Jurkat, Clone E6-1 (cell line): ENCODE data around the gene EME1.
"Not testable (repeated sequence)": the region's sequence is repeated elsewhere in the genome, so short reads cannot be mapped to it uniquely, and the experiment has no call there.

Source experiments
- DNase-seq: peaks from one replicate; pipeline ENCODE4 v3.0.0-alpha.2; 2011; ENCODE audit warnings: low read depth, low spot score
- H3K4me3 ChIP-seq: 2 replicates; pipeline ENCODE4 v1.5.1; 2011; ENCODE audit warnings: mild to moderate bottlenecking, low read length, control low read depth, moderate library complexity

EME1 gene

DNA sequence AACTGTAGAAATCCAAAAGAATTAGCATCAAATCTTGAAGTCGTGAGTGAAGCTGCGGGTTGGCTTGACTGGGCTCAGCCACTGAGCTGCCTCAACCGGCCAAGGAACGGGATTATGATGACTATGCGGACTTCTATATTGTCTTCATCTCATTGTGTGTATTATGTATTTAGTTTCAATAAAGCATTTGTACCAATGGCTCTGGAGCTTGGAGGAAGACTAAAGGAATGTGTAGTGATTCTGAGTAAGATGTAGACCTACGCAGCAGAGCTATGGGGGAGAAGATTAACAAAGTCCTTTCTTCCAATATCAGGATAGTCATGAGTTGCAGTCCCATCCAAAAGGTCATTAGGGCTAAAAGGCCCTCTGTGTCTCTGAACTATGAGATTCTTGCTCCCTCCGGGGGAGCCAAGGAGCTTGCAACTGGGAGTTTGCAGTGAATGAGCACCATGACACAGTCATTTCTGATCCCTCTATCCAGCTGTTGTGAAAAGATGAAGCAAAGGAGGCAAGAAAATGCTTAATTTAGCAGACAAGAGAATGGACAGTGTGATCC lies 8.3 kb downstream of the EME1 start:
- DNase-seq: no peak

DNA sequence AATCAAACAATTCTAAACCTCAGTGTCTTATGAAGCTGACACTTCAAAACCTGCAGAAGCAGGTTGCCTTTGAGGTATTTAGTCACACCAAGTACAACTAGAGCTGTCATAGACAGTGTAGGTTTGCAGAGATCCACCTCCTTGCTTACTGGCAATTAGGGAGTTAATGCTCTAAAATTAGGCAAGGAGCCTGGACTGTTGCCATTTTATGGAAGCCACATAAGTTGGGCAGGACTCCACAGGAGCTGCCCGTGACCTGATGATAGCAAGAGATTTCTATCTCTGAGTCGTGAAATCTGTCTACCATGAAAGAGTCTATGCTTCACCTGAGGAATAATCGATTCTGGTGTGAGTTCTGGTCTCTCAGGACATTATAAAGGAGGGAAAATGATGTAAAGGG lies 8.9 kb downstream of the EME1 start:
- H3K4me3 ChIP-seq: no peak overlapping the region
- DNase-seq: no peak

More for the DNA sequence above, 8.3 kb downstream of the EME1 start:
- H3K4me3 ChIP-seq: no peak overlapping the region

- no peak for DNase-seq
- no peak overlapping the region for H3K4me3 ChIP-seq
These were observed 9.9 kb downstream of the EME1 start for GRCh38 chr17:50382931-50383330.

- no peak for DNase-seq
- no peak overlapping the region for H3K4me3 ChIP-seq
These were observed 13.5 kb downstream of the EME1 start for GRCh38 chr17:50386510-50386909.

GRCh38 chr17:50388728-50389127 lies 15.7 kb downstream of the EME1 start:
- DNase-seq: no peak
- no peak overlapping the region for H3K4me3 ChIP-seq

- no peak for DNase-seq
- H3K4me3 ChIP-seq: no peak overlapping the region
These were observed 16.5 kb downstream of the EME1 start for GRCh38 chr17:50389534-50389933.

DNA sequence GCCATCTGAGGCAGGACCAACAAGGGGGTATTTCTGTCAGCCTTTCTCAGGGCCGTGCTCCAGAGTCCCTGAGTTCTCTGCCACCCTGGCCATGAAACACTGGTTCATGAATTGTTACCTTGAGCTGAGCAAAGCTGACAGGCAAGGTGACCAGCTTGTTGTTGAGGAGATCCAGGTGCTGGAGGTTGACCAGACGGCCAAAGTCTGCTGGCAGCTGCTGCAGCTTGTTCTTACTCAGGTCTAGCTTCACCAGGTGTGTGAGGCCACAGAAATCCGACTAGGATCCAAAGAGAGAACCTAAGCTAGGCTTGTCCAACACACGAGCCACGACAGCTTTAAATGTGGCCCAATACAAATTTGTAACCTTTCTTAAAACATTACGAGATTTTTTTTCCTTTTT lies 19.6 kb downstream of the EME1 start:
- DNase-seq: no peak
- H3K4me3 ChIP-seq: no peak overlapping the region

DNA sequence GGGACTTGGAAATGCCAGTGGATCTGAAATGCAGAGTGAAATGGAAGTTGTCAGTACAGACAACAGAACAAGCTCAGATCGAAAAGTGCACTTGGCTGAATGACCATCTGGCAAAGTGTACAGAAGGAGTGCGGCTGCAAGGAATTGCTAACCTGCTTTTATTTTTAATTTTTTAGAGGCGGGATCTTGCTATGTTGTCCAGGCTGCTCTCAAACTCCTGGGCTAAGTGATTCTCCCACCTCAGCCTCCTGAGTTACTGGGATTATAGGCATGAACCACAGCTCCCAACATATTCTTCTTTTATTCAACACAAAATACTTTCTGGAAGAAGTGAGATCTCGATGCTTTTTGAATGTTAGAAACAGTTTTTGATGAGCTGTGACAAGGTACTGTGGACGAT lies 20.7 kb downstream of the EME1 start:
- H3K4me3 ChIP-seq: no peak overlapping the region
- no peak for DNase-seq

- no peak for DNase-seq
- H3K4me3 ChIP-seq: no peak overlapping the region
These were observed 21.7 kb downstream of the EME1 start for GRCh38 chr17:50394711-50395110.

DNA sequence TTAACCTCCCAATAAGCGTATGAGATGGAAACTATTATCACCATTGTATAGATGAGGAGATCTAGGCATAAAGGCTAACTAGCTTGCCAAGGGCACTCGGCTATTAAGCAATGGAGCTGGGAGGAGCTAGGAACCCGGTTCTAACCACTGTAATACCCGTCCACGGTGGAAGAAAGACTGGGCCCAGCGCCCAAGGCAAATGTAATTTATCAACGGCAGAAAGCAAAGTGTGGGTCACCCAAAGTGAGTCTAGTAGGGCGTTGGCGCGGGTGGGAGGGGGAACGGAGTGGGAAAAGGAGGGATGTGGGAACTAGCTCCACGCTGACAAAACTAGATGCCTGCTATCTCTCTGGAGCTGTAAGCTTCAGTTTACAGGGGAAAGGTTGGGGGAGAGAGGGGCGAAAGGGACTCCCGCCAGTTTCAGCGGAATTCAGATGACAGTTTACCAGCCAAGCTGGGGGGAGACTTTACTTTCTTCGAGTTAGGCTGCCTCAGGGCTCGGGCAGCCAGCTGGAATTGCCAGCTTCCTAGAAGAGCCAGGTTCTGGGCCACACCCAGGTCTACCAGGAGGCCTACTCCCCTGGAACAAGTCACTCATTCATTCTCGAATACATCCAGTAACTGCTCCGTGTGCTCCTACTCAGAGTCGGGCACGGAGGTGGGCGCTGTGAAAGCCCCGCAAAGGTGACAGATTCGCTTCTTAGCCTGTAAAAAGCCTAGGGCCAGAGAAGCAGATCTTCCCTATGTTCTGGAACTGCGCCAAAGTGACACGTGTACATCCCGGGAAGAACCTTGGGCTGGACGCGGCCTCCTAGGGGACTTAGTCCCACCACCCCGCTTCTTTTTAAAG lies 23.5 kb downstream of the EME1 start:
- no peak for DNase-seq
- peak overlapping the region; percentile 95 for H3K4me3 ChIP-seq

DNA sequence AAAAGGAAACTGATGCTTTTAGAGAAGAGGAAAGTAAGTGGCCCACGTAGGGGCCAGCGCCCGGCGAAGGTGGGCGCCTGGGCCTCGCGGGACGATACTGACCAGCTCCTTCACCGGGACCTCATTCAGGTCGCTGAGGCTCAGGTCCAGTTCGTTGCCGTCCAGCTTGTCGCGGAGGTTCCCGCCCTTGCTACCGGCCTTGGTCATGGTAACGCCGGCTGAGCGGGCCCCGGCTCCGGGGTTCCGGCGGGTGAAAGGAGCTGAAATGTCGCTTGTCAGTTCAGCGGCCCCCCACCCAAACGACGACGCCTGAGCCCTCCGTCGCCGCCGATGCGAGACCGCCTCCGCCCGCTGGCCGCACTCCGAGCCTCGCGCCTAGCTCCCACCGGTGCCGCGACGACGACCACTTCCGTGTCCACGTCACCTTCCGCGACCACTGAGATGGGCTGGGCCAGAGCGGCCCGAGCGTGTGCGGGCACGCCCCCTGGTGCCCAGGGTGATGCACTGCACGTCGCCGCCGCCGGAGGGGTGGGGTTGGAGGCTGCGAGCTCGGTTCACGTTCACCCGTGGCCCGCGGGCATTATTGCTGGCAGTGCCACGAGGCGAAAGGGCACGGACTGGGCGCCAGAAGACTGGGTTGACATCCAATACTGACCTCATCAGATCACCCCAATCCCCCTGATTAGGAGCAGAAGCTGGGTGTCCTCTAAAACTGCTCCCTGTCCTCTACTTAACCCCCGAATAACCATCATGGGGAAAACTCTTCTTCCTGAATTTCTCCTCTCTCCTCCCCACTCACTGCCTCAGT lies 24.3 kb downstream of the EME1 start, which contains the start of gene LRRC59:
Gene LRRC59, minus strand, starts transcription at position 413 of the 808 bp plus-strand sequence. Its CDS starts 206 bp downstream, at position 207.
- peak within 1 kb of the TSS; percentile 95 for H3K4me3 ChIP-seq
- peak; percentile 81 for DNase-seq

DNA sequence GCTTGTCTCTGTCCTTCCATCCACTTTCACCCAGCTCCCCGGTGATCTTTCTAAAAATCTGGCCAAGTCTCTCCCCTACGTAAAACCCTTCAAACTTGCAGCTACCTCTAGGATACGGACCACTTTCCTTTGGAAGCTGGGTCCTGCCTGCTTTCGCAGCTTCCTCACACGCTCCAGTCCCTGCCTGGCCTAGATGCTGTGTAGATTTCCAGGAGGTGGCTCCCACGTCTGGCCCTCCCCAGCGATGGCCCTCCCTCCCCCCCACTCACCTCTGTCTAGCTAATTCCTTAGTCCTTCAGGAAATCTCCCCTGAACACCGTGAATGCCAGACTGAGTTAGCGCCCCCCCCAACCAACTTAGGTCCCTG lies 24.9 kb downstream of the EME1 start:
- DNase-seq: no peak

DNA sequence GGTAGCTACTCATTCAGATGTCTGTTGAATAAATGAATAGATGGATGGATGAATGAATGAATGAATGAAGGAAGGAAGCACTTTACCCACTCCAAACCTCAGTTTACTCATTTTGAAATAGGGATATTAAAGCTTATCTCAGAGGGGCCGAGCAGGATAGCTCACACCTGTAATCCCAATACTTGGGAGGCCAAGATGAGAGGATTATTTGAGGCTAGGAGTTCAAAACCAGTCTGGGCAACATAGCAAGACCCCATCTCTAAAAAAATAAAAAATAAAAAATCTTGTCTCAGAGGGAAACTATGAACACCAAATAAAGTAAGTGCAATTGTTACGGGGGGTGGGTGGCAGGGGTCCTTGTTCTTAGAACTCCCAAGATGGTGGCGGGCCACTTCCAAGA lies 25.6 kb downstream of the EME1 start:
- H3K4me3 ChIP-seq, DNase-seq: not testable (repeated sequence)

More for the DNA sequence above, 24.9 kb downstream of the EME1 start:
- H3K4me3 ChIP-seq: peak overlapping the region; percentile 95

DNA sequence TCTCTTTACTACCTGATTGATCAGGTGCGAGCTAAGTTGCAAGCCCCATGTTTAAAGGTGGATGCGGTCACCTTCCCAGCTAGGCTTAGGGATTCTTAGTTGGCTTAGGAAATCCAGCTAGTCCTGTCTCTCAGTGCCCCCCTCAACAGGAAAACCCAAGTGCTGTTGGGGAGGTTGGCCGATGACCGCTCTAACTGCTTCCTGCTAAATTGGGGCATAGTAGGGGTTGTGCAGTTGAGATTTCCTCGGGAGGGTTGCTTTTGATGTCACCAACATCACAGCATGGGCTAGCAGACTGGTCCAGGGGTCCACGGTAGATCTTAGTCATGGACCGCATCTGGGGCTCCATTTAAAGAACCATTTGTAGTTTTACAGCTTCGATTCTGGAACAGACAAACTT lies 26.6 kb downstream of the EME1 start:
- DNase-seq, H3K4me3 ChIP-seq: not testable (repeated sequence)

DNA sequence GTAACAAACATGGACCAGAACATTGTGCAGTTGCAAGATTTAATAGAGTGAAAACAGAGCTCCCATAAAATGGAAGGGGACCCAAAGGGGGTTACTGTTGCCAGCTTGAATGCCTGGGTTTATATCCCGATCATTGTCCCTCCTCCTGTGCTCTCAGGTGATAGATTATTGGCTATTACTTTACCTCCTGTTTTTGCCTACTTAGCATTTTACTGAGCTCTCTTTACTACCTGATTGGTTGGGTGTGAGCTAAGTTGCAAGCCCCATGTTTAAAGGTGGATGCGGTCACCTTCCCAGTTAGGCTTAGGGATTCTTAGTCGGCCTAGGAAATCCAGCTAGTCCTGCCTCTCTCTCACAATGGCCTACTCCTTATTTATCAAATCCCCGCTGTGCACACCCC lies 32.3 kb downstream of the EME1 start:
- not testable (repeated sequence) for H3K4me3 ChIP-seq, DNase-seq

DNA sequence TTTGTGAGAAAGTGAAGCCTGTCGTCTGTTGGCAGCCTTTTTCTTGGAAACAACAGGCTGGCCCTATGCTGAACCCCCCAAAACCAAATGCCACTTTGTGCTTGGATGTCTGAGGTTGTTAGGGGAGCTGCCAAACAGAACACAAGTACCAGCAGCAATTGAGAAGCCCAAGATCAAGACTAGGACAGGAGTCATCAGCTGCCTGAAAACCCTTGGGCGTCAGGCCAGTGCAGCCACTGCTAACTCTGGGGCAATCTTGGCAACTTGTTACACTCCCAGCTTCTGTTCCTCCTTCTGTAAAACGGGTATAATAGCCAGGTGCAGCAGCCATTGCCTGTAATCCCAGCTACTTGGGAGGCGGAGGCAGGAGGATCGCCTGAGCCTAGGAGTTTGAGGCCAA lies 33.5 kb downstream of the EME1 start:
- DNase-seq: no peak
- no peak overlapping the region for H3K4me3 ChIP-seq

GRCh38 chr17:50407921-50408320 lies 34.9 kb downstream of the EME1 start:
- no peak overlapping the region for H3K4me3 ChIP-seq
- DNase-seq: no peak

DNA sequence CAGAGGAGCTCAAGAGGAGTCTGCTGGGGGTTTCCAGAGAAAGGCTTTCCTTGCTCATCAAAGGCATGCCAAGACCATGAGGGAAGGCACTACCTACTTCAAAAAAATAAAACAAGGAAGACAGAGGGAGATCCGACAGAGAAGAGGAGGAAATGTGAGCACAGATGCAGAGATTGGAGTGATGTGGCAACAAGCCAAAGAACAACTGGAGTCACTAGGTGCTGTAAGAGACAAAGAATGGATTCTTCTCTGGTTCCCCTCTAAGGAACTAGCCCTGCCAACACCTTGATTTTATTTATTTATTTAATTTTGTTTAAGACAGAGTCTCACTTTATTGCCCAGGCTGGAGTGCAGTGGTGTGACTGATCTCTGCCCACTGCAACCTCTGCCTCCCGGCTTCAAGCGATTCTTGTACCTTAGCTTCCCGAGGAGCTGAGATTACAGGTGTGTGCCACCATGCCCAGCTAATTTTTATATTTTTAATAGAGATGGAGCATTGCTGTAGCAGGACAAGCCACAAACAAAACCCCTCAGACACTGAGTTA lies 39.2 kb downstream of the EME1 start:
- DNase-seq: no peak
- H3K4me3 ChIP-seq: no peak overlapping the region

DNA sequence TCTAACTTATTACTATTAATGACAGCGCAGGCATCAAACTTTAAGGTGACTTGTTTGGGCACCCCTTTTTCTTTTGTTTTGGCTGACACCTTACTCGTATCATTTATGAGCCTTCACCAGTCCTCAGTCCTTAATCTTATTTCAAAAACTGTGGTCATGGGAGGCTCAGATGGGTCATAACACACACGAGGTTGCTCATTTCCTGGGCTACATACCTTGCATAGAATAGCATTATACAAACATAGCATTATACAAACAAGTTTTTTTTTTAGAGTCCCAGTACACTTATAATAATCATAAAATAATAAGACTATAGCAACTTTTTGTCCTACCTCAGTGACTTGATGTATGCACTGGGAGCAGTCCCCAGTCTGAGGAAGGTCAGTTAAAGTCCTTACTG lies 41.8 kb downstream of the EME1 start:
- DNase-seq: no peak
- no peak overlapping the region for H3K4me3 ChIP-seq

- not testable (repeated sequence) for H3K4me3 ChIP-seq, DNase-seq
These were observed 46.5 kb downstream of the EME1 start for GRCh38 chr17:50419577-50419976.
